Caki2 (cell line): ENCODE results near the gene NRF1. TPM values are rescaled to one million over a fixed set of nuclear protein-coding genes. Genes with fewer than 3 reads are reported as not detected.
"Not testable (repeated sequence)": the region's sequence is repeated elsewhere in the genome, so short reads cannot be mapped to it uniquely, and the experiment has no call there.

Experiments
- DNase-seq: peaks from one replicate; pipeline ENCODE4 v3.0.0-alpha.2; 2015; ENCODE audit warnings: low read depth
- in situ Hi-C: cut with HindIII; loops from 2 replicates; pipeline ENCODE4 v1.10.0; 2016; ENCODE audit warnings: low sequenced_read_pairs, low pct_unique_long_range_greater_than_20kb, mixed read lengths
- total RNA-seq: library from RNA; depleted of rRNA; stranded (reverse); fragments of >200 nt; shearing (Covaris generic); gene quantifications from 2 replicates; pipeline ENCODE4 v1.2.3, GENCODE V29; 2014; ENCODE audit warnings: low replicate concordance

The NRF1 gene
- total RNA-seq, 1 experiment from 2014 or later = 10.1 TPM

DNA sequence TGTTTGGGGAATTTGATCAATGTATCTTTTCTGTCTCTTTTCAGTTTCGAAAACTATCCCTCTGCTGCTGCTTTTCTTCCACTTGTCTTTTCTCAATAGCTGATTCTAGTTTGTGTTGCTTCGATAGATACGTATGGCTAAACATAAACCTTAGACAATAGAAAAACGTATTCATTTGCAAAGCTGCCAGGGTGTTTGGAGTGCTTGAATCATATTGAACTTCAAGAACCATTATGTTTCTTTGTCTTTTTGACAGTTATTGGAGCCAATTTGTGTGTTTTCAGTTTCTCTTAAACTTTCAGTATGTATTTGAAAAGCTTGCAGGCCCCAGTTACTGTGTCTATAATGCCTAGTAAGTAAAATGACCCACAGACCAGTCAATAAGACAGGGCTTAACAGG, 25.1 kb downstream of the NRF1 start:
- in situ Hi-C loops = no loop called here
- DNase-seq = no peak

DNA sequence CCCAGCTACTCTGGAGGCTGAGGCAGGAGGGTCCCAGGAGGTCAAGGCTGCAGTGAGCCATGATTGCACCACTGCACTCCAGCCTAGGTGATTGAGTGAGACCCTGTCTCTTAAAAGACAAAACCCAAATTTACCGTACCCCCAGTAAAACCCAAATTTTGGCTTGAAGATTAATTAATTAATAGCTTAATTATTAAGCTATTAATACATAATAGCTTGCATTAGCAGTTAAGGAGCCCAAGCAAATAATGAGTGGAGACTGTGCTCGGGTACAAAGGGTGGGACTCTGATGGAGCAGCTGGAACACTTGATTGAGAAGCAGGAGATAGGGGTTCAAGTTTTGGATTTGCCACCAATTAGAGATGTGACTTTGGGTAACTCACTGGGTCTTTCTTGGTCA, 28.9 kb downstream of the NRF1 start:
- in situ Hi-C loops = no loop called here
- no peak for DNase-seq

DNA sequence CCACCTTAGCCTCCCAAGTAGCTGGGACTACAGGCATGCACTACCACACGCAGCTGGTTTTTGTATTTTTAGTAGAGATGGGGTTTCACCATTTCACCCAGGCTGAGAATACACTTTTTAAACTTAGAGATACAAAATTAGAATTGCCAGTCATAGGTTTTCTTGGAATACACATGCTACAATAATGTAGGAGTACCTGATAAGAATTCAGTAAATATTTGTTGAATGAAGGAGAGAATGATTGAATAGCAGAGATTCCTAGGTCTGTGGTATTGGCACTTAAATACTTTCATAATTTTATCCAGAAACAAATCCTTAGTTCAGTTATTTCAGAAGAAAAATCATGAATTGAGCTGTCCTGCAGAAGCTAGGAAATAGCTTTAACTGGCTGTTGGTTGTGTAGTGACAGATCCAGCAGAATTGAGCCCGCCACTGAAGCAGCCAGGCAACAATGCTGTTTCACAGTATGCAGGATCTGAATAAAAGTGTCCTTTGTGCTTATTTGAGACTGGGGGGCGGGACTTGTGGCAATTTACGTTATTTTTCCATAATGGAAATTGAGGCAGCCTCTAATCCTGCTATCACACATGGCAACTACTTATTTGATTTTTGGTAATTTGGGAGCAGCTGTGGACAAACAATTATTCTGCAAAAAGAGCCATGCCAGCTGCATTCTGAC, 31.5 kb downstream of the NRF1 start:
- no peak for DNase-seq
- in situ Hi-C loops = no loop called here

DNA sequence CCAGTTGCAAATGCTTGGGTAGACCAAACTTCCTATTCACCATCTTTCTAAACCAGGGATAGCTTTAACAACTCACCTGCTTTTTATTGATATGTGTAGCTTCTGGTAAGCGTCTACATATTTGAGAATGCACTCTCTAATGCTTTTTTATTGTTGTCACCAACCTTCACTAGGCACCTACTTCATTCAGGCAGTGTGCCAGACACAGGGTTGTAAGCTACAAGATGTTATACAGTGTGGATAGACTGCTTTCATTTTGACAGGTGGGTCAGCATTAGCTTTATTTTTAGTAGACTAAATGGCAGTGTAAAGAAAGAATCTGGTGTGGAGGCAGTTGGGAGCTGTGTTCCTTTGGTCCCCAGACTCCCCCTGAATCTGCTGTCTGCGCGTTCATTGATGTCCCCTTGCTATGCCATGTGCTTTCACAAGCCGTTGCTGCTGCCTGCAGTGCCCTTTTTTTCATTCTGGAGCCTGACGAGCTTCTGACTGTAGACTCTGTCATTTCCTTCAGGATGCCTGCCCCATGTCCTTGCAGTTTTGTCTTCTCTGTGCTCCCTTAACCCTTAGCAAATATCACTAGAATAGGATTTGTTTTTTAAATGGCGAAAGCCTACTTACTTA, 32.1 kb downstream of the NRF1 start:
- no peak for DNase-seq
- in situ Hi-C loops = no loop called here

DNA sequence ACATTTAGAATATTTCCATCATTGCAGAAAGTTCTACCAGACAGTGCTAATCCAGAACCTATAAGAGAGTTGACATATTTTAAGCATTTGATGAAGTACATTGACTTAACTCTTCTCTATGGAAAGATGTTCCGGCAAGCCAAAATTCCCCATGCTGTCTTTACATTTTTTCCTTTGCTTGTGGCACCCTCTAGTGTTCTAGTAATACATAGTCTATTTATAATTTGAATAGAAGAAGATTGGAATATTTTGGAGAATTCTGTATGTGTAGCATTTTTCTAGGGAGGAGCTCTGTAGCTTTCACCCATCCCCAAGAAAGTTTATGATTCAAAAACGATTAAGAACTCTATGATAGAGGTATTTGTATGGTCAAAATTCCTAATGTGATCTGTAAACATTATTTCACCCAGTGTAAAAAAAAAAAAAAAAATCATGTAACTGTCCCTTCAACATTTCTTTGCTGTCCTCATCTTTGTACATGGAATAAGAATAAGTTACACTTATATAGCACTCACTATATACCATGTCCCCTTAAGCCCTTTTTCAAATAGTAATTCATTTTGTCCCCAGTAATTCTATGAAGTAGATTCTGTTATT, 33.2 kb downstream of the NRF1 start:
- in situ Hi-C loops = no loop called here

DNA sequence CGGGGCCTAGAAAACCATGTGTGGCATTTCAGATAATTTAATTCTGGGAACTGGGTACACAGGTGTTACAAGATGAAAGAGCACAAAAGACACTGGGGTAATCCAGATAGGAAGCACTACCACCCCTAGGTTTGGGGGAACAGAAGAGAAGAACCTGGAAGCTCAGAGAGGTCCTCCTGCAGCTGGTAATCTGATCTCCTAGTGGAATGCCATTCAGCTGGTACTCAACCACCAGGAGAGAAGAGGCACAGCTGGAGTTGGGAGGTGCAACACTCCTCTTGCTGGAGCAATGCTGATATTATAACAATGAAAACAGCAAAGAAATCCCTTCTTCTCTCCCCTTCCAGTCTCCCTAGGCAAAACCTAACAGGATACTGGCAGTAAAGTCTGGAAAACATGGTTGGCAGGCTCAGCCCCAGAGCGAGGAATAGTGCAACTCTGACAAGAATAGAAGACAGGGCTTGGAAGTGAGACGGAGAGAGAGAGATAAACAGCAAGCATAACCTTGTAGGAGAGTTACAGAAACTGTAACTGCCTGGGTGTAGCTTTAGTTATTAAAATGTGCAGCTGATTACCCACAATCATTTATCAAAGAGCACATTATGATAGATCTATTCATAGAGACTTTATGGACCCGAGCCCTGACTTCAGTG, 35.0 kb downstream of the NRF1 start:
- in situ Hi-C loops = no loop called here
- DNase-seq = no peak

More for the DNA sequence above, 33.2 kb downstream of the NRF1 start:
- DNase-seq = peak; percentile 14

DNA sequence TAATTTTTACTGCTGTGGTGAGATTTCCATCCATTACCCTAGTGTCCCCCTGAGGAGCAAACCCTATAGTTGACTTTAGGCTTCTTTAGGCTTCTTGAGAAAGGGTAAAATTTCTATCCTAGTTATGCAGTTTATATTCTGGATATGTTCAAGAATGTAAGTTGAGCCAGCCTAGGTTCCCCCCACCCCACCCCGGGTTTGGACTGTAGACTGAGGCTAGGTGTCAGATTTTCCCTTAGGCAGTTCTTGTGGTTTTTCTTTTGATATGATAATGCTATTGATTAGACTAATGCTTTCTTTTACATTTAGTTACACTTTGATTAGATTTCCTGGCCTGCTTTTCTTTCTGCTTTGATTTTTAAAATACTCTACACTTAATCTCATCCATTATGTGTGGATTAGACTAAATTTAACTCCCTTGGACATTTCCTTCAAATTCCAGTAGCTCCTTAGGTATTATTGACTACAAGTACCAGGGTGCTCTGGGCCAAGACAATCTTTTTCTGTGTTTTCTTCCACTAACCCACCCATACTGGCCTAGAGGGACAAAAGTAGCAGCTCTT, 37.7 kb downstream of the NRF1 start:
- in situ Hi-C loops = no loop called here
- DNase-seq = no peak

DNA sequence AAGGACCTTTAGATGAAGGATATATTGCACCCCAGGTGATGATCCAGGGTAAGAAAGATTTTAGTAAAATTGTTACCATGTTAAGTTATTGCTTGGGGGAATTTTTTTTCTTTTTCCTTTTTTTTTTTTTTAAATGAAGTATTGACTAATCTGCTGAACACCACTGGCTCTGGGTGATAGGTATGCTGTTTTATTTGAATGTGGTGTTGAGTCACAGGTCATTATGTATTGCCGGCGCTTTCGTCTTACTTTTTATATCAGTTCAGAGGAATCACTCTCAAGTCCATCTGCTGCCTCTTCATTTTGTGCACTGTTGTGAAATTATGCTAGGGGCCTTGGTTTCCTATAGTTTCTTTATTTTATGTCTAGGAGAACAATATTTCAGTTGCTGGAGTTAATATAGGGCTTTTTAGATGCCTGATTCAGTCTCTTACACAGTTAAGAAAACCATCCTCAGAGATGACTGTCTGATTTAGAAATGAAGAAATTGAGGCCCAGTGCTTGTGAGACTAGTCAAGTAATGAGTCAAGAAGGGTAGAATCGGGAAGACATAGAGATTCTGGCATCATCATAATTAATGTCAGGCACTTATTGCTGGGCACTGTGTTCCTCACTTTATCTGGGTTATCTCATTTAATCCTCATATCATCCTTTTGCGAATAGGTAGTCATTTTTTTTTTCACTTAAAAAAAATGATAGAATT, 38.7 kb downstream of the NRF1 start:
- in situ Hi-C loops = no loop called here
- DNase-seq = no peak

DNA sequence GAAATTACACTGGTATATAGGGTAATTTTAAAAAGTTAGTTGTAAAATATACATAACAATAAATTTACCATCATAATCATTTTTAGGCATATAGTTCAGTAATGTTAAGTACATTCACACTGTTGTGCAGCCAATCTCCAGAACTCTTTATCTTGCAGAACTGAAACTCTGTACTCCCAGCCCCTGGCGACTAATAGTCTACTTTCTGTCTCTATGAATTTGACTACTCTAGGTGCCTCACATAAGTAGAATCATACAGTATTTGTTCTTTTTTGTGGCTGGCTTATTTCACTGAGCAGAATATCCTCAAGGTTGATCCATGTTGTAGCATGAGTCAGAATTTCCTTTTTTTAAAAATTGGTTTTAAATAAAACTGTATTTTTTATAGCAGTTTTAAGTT, 41.4 kb downstream of the NRF1 start:
- no peak for DNase-seq
- in situ Hi-C loops = no loop called here

DNA sequence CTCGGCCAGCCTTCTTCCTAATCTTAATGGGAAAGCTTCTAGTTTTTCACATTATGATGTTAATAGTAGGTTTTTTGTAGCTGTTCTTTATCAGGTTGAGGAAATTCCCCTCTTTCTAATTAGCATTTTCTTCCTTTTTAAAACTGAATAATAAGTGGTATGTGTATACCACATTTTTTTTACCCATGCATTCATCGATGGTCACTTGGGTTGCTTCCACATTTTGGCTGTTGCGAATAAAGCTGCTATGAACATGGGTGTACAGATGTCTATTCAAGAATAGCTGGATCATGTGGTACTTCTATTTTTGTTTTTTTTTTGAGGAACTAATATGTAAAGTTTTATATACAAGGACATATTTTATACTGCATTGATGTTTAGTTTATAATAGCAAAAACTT, 44.3 kb downstream of the NRF1 start:
- in situ Hi-C loops = no loop called here

DNA sequence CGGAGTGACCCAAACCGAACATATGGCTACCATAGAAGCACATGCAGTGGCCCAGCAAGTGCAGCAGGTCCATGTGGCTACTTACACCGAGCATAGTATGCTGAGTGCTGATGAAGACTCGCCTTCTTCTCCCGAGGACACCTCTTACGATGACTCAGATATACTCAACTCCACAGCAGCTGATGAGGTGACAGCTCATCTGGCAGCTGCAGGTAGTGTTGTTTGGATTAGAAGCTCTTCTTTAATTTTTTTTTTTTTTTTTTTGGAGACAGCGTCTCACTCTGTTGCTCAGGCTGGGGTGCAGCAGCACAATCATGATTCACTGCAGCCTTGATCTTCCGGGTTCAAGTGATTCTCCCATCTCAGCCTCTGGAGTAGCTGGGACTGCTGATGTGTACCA, 45.8 kb downstream of the NRF1 start:
- in situ Hi-C loops = no loop called here
- no peak for DNase-seq

More for the DNA sequence above, 44.3 kb downstream of the NRF1 start:
- no peak for DNase-seq

DNA sequence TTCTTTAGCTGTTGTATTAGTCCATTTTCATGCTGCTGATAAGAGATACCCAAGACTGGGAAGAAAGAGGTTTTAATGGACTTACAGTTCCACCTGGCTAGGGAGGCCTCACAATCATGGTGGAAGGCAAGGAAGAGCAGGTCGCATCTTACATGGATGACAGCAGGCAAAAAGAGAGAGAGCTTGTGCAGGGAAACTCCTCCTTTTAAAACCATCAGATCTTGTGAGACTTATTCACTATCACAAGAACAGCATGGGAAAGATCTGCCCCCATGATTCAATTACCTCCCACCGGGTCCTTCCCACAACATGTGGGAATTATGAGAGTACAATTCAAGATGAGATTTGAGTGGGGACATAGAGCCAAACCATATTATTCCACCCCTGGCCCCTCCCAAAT, 48.4 kb downstream of the NRF1 start:
- in situ Hi-C loops, DNase-seq: not testable (repeated sequence)

DNA sequence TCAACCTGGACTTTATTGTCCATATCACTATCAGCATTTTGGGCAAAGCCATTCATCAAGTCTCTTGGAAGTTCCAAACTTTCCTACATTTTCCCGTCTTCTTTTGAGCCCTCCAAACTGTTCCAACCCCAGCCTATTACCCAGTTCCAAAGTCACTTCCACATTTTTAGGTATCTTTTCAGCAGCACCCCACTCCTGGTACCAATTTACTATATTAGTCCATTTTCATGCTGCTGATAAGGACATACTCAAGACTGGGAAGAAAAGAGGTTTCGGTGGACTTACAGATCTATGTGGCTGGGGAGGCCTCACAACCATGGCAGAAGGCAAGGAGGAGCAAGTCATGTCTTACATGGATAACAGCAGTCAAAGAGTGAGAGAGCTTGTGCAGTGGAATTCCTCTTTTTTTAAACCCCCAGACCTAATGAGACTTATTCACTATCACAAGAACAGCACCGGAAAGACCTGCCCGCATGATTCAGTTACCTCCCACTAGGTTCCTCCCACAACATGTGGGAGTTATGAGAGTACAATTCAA, 50.2 kb downstream of the NRF1 start:
- in situ Hi-C loops = no loop called here
- no peak for DNase-seq

DNA sequence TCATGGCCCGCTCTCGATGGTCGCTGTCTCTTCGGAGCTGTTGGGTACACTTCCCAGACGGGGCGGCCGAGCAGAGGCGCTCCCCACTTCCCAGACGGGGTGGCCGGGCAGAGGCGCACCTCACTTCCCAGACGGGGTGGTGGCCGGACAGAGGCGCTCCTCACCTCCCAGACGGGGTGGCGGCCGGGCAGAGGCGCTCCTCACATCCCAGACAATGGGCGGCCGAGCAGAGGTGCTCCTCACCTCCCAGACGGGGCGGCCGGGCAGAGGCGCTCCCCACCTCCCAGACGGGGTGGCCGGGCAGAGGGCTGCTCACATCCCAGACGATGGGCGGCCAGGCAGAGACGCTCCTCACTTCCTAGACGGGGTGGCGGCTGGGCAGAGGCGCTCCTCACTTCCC, 51.7 kb downstream of the NRF1 start:
- in situ Hi-C loops, DNase-seq: not testable (repeated sequence)

DNA sequence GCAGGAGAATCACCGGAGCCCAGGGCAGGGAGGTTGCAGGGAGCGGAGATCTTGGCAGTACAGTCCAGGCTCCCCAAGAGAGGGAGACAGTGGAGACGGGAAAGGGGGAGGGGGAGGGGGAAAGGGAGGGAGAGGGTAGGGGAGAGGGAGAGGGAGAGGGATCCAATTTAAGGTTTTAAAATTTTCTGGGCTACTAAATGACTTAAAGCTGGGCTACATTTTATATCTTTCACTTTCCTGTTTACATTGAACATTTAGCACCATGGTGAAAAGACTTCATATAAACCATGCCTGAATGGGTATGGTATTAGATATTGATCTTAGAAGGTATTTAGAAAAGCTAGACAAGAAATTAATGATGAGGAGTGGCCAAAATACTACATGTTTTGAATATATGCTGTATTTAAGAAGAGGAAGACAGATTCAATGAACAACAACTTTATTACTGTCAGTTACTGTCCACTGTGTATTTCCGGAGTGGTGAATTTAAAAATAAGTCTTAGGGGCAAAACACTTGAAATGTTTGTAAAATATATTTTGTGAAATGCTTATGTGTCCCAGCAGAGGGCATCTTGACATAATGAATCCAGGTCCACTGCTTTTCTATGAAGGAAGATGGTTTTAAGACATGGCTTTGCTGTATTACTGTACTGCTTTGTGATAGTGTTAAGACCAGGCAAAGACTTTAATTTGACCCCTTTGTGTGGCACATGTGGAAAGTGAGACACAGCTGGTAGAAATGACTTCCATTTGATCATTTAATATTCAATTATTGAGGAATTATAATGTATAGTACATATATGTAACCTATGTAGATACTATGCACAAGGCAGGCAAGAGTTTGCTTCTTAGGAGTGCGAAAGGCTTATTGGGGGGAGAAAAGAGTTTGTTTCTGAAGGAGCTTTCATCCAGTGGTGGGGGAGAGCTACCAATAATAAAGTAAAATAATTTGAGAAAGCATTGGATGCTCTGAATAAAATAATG, 52.8 kb downstream of the NRF1 start:
- DNase-seq = peak; percentile 58
- in situ Hi-C loops = no loop called here

DNA sequence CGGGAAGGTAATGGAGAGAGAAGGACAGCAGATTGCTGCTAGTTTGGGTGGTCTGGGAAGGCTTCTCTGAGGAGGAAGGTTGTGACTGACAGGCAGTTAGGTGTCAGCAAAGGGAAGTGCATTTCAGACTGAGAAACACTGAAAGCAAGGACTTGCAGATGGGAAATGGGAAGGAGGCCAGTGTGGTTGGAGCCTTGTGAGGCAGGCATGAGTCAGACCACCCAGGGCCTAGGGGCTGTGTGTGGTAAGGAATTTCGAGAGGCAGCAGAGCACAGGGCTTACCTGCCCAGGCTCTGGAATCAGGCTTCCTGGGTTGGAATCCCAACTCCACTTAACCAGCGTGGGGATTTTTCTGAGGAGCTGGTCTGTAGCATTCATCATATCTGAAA, 53.5 kb downstream of the NRF1 start:
- peak; percentile 77 for DNase-seq
- in situ Hi-C loops = no loop called here

DNA sequence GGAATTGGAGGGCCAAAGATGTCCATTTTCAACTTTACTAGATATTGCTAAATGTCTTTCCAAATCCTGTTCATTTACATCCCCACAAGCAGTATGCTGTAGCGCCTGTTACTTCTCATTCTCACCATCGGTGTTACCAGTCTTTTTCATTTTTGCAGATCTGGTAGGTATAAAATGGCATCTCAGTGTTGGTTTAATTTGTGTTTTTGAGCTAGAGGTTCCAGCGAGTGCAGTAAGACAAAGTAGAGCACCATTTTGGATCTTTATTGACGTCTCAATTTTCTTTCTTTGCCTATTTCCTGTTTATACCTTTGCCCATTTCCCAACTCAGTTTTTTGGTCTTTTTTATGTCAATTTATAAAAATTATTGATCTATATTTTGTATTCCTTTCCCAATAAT, 55.6 kb downstream of the NRF1 start:
- no peak for DNase-seq
- in situ Hi-C loops = no loop called here
